ENCODE measurements around the gene KCTD10. TPM values are rescaled to one million over a fixed set of nuclear protein-coding genes. Genes with fewer than 3 reads are reported as not detected.

Gene KCTD10
- total RNA-seq, 1 experiment from 2014 or later: 55.2 TPM

GRCh38 chr12:109451400-109451799 is 25.7 kb downstream of the KCTD10 start:
- Histone ChIP-seq H3K9me3 (ENCODE audit: control insufficient read depth, insufficient read depth, low read depth, low read length) (no peaks in the 10 kb centered on the region), H3K27ac (ENCODE audit: low read length) (no peak overlapping the region), H3K36me3 (ENCODE audit: control insufficient read depth, insufficient read depth, low read length) (peaks cover 8% of the 10 kb centered on the region; the same call in 1 of the 2 replicates), H3K4me3 (ENCODE audit: low read depth in 2 of 2, low read length in 2 of 2) (no peak overlapping the region), H3K4me1 (ENCODE audit: control insufficient read depth, insufficient read depth, low read length) (no peaks in the 10 kb centered on the region), H3K27me3 (ENCODE audit: control insufficient read depth, insufficient read depth, low read length) (no peaks in the 10 kb centered on the region)
- intact Hi-C loops (cut with micrococcal nuclease; ENCODE audit: unreplicated experiment): no loop called here
- no peak for ATAC-seq
- POLR2A ChIA-PET: no interaction called here
- no TSS peak for BruUV-seq (replicated peaks)
- DNase-seq (ENCODE audit: low read depth, low spot score): no peak
- TF ChIP-seq SIN3A (IDR thresholded peaks at IDR 0.05; ENCODE audit: borderline replicate concordance, insufficient read depth, low read depth, low read length) (no peak), REST (IDR thresholded peaks at IDR 0.05; ENCODE audit: insufficient read depth in 1 of 2, low read depth in 2 of 2, low read length in 1 of 2) (no peak), TCF7L2 (IDR thresholded peaks at IDR 0.05; ENCODE audit: low read depth, low read length) (no peak), POLR2AphosphoS5 (IDR thresholded peaks at IDR 0.05; ENCODE audit: low read depth, low read length) (no peak), CTCF (IDR thresholded peaks at IDR 0.05) (no peak)
- CTCF ChIA-PET: interaction anchor here (1.0 kb wide), 1 partner anchor 23 kb away, joined by 4 read pairs; no protein-coding TSS in a partner anchor
- in situ Hi-C loops (cut with HindIII; ENCODE audit: low pct_unique_long_range_greater_than_20kb, low sequenced_read_pairs): no loop called here

GRCh38 chr12:109450980-109451379 is 26.1 kb downstream of the KCTD10 start:
- Histone ChIP-seq H3K27me3 (ENCODE audit: control insufficient read depth, insufficient read depth, low read length) (no peaks in the 10 kb centered on the region), H3K4me3 (ENCODE audit: low read depth in 2 of 2, low read length in 2 of 2) (no peak overlapping the region), H3K27ac (ENCODE audit: low read length) (no peak overlapping the region), H3K36me3 (ENCODE audit: control insufficient read depth, insufficient read depth, low read length) (peaks cover 8% of the 10 kb centered on the region; the same call in 1 of the 2 replicates), H3K9me3 (ENCODE audit: control insufficient read depth, insufficient read depth, low read depth, low read length) (no peaks in the 10 kb centered on the region), H3K4me1 (ENCODE audit: control insufficient read depth, insufficient read depth, low read length) (no peaks in the 10 kb centered on the region)
- ATAC-seq (no peak), DNase-seq (ENCODE audit: low read depth, low spot score) (no peak)
- CTCF ChIA-PET: interaction anchor here (1.0 kb wide), 1 partner anchor 23 kb away, joined by 4 read pairs; no protein-coding TSS in a partner anchor
- TF ChIP-seq SIN3A (IDR thresholded peaks at IDR 0.05; ENCODE audit: borderline replicate concordance, insufficient read depth, low read depth, low read length): no peak
- TF ChIP-seq REST (IDR thresholded peaks at IDR 0.05; ENCODE audit: insufficient read depth in 1 of 2, low read depth in 2 of 2, low read length in 1 of 2): no peak
- TF ChIP-seq TCF7L2 (IDR thresholded peaks at IDR 0.05; ENCODE audit: low read depth, low read length): no peak
- TF ChIP-seq POLR2AphosphoS5 (IDR thresholded peaks at IDR 0.05; ENCODE audit: low read depth, low read length): no peak
- TF ChIP-seq CTCF (IDR thresholded peaks at IDR 0.05): no peak
- in situ Hi-C loops (cut with HindIII; ENCODE audit: low pct_unique_long_range_greater_than_20kb, low sequenced_read_pairs) (no loop called here), intact Hi-C loops (cut with micrococcal nuclease; ENCODE audit: unreplicated experiment) (no loop called here)
- POLR2A ChIA-PET: no interaction called here
- BruUV-seq (replicated peaks): no TSS peak

All from Panc1 (cell line).